Epidermal melanocyte (primary cell): ENCODE measurements around the gene CASS4.
"Not testable (repeated sequence)": the region's sequence is repeated elsewhere in the genome, so short reads cannot be mapped to it uniquely, and the experiment has no call there.

Experiments used
- DNase-seq: peaks from one replicate; pipeline ENCODE4 v3.0.0; 2011; ENCODE audit warnings: low spot score; ENCODE audit not compliant: insufficient read length

The CASS4 gene

GRCh38 chr20:56392132-56392880 is 19.8 kb upstream of the CASS4 start, which contains the start of the genes AURKA and CSTF1:
TSS of gene AURKA (minus strand) at chr20:56392215. CDS start at chr20:56388197, 4,018 bp downstream.
TSS of gene CSTF1 (plus strand) at chr20:56392645. CDS start at chr20:56395553, 2,908 bp downstream.
- peak; percentile 98 for DNase-seq

GRCh38 chr20:56392881-56393482 is 19.1 kb upstream of the CASS4 start:
- DNase-seq = no peak

GRCh38 chr20:56393653-56394052 is 18.4 kb upstream of the CASS4 start:
- no peak for DNase-seq

GRCh38 chr20:56395166-56395565 is 16.9 kb upstream of the CASS4 start:
- DNase-seq = no peak

- peak; percentile 54 for DNase-seq
Measured at GRCh38 chr20:56400001-56400640, 11.9 kb upstream of the CASS4 start.

GRCh38 chr20:56403465-56403864 is 8.6 kb upstream of the CASS4 start:
- DNase-seq = no peak

- DNase-seq = not testable (repeated sequence)
Measured at GRCh38 chr20:56405356-56405755, 6.7 kb upstream of the CASS4 start.

GRCh38 chr20:56406910-56407309 is 5.2 kb upstream of the CASS4 start:
- DNase-seq = no peak

GRCh38 chr20:56409521-56409920 is 2.5 kb upstream of the CASS4 start:
- no peak for DNase-seq

- no peak for DNase-seq
Measured at GRCh38 chr20:56409956-56410355, 2.1 kb upstream of the CASS4 start.

- not testable (repeated sequence) for DNase-seq
Measured at GRCh38 chr20:56411287-56411686, 773 bp upstream of the CASS4 start.

GRCh38 chr20:56412473-56412790 is 372 bp downstream of the CASS4 start:
- no peak for DNase-seq

GRCh38 chr20:56412949-56413348 is 889 bp downstream of the CASS4 start:
- DNase-seq = no peak

GRCh38 chr20:56414842-56415765 is 3.0 kb downstream of the CASS4 start:
- DNase-seq = no peak

- DNase-seq = no peak
Measured at GRCh38 chr20:56417402-56417801, 5.3 kb downstream of the CASS4 start.

GRCh38 chr20:56417911-56418310 is 5.9 kb downstream of the CASS4 start:
- no peak for DNase-seq

GRCh38 chr20:56418385-56418861 is 6.4 kb downstream of the CASS4 start:
- no peak for DNase-seq

GRCh38 chr20:56420028-56420427 is 8.0 kb downstream of the CASS4 start:
- no peak for DNase-seq

GRCh38 chr20:56420940-56421688 is 9.1 kb downstream of the CASS4 start:
- DNase-seq = no peak

- no peak for DNase-seq
Measured at GRCh38 chr20:56422076-56422823, 10.2 kb downstream of the CASS4 start.
